Stromal cell of bone marrow (primary cell): Measurements from ENCODE around the gene NT5C3B.
"Not testable (repeated sequence)": the region's sequence is repeated elsewhere in the genome, so short reads cannot be mapped to it uniquely, and the experiment has no call there.

Source experiments
- DNase-seq: peaks from one replicate; pipeline ENCODE4 v3.0.0-alpha.2; 2012; ENCODE audit warnings: low read depth

Gene NT5C3B

DNA sequence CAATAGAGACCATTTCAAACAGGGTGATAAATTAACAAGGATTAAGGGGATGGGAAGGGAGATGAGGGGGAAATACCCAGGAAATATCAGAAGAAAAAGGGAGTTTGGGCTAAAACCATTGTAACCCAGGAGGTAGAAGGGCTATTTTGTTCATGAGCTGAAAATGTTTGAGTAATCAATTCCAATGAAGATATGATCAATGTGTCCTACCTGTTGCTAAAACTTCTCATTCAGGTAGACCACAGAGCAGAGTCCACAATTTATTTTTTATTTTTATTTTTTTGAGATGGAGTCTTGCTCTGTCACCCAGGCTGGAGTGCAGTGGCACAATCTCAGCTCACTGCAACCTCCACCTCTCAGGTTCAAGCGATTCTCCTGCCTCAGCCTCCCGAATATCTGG lies 3.4 kb upstream of the NT5C3B start:
- DNase-seq, result not testable (repeated sequence)

DNA sequence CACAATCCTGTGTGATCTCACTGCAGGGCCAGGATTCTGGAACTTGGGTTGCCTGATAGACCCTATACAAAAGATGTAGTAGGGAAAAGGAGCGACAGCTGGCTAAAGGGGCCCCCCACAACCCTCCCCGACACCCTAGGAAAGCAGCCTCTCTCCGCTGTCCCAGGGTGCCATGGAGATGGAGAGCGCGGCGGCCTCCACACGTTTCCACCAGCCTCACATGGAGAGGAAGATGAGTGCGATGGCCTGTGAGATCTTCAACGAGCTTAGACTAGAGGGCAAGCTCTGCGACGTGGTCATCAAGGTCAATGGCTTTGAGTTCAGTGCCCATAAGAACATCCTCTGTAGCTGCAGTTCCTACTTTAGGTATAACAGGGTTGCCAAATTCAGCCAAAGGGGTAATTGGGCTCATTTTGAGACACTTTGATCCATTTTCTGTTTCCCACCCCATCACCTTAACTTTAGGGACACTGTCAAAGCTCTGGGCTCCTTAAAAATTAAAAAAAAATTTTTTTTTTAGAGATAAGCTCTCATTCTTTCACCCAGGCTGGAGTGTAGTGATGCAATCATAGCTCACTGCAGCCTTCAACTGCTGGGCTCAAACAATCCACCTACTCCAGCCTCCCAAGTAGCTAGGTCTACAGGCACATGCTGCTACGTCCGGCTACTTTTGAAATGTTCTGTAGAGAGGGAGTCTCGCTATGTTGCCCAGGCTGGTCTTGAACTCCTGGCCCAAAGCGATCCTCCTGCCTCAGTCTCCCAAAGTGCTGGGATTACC lies 1.9 kb upstream of the NT5C3B start, which contains the start of gene KLHL10:
TSS of gene KLHL10 (plus strand) at position 65 of the 778 bp plus-strand sequence. CDS start at position 173, 108 bp downstream.
- no peak for DNase-seq

DNA sequence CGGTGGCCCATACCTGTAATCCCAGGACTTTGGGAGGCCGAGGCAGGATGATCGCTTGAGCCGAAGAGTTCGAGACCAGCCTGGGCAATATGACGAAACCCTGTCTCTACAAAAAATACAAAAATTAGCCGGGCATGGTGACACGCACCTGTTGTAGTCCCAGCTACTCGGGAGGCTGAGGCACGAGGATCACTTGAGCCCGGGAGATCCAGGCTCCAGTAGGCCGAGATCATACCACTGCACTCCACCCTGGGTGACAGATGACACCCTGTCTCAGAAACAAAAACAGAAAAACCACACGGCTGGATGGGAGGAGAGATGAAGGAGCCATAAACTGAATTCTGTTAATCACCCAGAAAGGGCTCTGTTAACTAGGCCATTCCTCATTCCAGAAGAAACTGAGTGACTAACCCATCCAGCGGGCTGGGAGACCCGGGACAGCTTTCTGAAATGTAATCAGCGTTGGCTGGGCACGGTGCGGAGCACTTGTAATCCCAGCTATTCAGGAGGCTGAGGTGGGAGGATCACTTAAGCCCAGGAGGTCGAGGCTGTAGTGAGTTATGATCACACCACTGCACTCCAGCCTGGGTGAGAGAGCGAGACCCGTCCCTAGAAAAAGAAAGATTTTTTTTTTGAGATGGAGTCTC lies 641 bp upstream of the NT5C3B start:
- DNase-seq, result no peak

DNA sequence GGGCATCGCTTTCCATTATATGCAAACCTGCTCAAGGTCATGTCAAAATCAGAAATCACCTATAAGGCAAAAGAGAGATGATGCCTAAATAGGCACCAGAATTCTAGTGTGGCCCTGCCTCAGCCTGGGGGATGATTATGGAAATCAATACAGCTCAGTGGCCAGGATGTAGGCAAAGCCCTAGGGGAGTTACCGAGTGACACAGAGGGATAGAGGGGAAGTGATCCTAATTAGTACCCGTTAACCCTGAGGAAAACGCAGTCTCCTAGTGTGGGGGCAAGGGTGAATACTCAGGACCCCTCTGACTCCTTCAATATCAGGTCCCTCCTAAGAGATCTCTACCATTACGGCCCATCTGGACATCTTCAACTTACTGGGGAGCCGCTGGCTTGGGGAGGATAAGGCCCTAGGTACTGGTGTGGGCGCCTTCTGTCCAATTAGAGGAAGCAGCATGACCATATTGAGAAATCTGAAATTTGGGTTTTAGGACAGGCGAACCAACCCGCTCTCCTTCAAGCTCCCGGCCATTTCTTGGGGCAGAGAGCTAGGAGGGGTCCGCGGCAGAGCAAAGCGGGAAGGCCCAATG lies 725 bp downstream of the NT5C3B start:
- DNase-seq, result no peak

DNA sequence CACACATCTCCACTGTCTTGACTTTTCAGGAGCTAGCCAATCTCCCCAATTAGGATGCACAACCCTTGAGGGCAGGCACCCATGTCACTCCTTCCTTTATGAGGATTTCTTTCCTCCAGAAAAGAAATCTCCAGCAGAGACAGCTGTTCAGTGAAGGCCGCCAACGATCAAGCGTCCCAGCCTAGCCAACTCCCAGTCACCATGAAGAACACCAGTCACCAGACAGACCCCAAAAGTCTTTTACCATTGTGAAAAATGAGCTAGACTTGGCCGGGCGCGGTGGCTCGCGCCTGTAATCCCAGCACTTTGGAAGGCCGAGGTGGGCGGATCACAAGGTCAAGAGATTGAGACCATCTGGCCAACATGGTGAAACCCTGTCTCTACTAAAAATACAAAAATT lies 6.1 kb downstream of the NT5C3B start:
- DNase-seq, result not testable (repeated sequence)

DNA sequence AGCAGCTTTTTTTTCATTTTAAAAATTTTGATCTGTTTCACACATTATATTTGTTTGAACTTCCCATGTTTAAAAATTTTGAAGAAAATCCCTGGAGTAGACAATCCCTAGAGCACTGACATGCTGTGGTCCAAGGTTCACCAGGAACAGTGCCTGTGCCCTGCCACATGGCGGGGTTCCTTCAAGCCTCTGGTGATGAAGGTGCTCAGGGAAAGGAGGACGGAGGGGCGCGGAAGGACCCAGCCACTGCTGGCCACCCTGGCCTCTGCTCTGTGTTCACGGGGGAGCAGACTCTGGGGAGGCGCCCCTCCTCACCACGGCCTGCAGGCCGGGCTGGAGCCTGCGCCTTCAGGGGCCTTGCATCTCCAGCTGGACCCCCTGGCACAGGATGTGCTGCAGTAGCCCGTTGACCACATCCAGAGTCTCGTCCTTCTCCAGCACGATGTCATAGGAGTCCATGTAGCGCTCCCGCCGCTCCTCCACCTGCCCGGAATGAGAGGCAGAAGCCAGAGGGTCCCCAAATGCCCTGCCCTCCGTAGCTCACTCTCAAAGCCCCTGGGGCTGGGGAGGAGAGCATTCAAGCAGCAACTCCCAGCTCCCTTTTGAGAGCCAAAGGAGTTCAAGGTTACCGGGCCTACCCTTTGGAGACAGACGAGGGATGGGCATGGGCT lies 10.7 kb downstream of the NT5C3B start:
- DNase-seq, result no peak

DNA sequence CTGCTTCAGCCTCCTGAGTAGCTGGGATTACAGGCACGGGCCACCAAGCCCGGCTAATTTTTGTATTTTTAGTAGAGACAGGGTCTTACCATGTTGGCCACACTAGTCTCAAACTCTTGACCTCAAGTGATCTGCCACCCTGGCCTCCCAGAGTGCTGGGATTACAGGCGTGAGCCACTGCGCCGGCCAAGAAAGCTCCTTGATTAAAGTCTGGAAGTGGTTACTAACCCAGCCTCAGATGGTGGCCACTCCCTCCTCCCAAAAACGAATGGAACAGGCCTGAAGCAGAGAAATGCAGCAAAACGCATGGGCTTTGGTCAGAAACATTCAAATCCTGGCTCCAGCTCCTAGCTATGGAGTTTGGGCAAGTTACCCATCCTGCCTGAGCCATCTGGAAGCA lies 11.9 kb downstream of the NT5C3B start:
- DNase-seq, result no peak

DNA sequence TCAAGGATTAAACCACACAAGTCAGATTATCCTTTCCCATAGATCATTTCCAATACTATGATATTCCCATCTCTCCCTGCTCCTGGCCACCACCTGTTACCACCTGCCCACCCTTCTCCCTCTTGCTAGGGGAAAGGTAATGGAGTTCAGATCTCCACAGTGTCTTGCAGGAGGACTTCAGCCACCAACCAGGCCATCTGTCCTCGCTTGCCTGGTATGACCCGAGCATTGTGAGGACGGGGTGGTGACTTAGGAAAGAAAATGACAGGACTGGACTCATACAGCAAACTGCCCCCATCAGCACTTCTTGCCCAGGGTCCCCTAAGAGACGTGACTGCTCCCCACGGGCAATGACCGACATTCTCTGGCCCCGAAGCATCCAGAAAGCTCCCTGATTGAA lies 12.5 kb downstream of the NT5C3B start:
- DNase-seq, result no peak

DNA sequence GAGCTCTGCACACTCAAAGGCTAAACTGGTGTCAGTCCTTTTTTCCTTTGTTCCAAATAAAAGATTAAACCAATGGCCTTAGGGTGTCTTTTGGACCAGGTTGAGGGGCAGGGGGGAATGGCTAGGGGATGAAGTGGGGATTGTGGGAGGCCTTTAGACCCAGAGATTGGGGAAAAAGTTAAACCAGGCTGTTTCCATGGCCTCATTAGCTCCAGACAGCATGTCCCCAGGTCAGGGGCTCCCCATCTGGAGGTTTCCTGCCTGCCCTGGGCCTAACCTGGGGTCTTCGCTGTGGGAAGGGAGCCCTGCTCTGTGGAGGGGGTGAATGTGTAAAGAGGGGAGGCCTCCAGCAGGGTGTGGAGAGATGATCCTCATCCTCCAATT lies 12.9 kb downstream of the NT5C3B start:
- DNase-seq, result no peak

DNA sequence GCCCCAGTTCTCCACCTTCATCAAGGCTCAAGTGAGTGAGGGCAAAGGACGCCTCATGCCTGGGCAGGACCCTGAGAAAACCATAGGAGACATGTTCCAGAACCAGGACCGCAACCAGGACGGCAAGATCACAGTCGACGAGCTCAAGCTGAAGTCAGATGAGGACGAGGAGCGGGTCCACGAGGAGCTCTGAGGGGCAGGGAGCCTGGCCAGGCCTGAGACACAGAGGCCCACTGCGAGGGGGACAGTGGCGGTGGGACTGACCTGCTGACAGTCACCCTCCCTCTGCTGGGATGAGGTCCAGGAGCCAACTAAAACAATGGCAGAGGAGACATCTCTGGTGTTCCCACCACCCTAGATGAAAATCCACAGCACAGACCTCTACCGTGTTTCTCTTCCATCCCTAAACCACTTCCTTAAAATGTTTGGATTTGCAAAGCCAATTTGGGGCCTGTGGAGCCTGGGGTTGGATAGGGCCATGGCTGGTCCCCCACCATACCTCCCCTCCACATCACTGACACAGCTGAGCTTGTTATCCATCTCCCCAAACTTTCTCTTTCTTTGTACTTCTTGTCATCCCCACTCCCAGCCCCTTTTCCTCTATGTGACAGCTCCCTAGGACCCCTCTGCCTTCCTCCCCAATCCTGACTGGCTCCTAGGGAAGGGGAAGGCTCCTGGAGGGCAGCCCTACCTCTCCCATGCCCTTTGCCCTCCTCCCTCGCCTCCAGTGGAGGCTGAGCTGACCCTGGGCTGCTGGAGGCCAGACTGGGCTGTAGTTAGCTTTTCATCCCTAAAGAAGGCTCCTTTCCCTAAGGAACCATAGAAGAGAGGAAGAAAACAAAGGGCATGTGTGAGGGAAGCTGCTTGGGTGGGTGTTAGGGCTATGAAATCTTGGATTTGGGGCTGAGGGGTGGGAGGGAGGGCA lies 13.6 kb downstream of the NT5C3B start:
- DNase-seq, result no peak

DNA sequence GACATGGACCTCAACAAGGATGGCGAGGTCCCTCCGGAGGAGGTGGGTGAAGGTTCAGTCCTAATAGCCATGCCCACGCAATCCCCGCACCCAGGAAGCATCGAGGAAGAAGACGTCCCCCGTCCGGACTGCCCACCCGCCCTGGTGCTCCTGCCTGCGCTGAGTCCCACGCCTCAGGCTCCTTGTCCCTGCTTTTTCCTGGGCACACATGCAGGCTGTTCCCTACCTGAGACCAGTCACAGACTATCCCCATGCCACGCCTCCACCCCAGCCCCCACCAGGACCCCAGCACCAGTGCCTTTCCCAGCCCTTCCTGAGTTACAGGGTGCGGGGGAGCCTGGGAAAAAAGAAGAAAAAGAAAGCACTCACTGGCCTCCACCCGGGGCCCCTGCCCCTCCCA lies 14.3 kb downstream of the NT5C3B start:
- no peak for DNase-seq

DNA sequence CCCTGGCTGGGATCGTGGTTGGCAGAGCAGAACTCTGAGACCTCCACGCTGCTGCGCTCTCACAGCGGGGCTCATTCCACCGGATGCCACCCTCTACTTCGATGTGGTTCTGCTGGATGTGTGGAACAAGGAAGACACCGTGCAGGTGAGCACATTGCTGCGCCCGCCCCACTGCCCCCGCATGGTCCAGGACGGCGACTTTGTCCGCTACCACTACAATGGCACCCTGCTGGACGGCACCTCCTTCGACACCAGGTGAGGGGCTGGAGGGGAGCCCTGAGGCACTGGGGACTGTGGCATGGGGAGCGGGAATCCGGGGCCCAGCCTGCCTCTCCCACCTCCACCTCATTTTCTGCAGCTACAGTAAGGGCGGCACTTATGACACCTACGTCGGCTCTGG lies 18.0 kb downstream of the NT5C3B start:
- no peak for DNase-seq

DNA sequence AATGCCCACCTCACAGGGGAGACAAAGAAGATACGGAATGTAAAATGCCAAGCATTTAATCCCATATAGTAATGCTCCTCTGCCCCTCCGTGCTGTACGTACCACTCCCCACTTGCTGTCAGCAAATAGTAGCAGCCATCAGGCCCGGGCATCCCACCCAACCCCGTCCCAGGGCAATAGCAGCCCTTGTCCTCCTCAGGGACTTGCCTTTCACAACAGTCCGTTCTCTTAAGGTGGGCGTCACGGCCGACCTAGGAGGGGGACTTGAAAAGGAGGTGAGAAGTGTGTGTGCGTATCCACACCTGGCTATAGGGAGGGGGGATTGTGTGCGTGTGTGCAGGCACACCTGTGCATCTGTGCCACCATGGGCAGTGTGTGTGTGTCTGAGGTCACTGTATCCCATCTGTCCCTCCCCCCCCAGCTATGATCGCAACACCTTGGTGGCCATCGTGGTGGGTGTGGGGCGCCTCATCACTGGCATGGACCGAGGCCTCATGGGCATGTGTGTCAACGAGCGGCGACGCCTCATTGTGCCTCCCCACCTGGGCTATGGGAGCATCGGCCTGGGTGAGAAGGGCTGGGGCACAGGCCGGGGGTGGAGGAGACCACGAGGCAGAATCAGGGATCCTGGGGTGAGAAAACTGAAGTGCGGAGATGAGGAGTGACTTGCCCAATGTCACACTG lies 19.3 kb downstream of the NT5C3B start:
- DNase-seq, result no peak

DNA sequence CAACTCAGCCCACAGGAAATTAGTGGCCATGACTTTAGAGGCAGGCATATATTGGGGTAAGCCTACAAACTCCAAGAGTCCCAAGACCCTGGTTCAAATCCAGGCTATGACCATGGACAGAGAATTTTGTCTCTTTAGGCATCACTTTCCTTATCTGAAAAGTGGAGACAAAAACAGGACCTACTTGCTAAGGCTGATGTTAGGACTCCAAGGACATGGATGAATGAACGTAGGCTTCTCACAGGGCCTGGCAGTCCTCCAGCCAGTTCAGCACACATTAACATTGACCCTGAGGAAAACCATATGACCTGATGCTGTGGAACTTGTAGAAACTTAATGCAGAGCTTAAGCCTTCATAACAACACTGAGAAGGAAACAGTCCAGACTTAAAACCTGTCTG lies 21.8 kb downstream of the NT5C3B start:
- no peak for DNase-seq

DNA sequence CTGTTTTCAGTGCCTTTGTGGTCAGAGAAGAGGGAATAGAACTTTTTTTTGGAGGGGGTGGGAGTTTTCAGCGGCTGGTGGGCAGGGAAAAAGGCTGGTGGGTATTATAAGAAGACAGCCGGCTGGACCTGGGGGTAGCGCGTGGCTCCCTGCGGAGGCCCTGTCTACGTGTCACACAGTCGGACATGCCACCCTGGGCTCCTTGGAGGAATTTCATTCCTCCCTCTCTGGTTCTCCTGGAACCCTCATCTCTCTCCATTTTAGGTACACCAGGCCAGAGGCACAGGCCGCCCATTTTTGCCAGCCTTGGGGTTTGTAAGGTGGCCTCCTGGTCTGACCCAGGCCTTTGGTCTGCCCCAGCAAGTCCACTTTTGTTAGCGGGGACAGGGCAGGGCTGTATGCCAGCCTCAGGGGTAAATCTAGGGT lies 22.3 kb downstream of the NT5C3B start:
- DNase-seq, result no peak

DNA sequence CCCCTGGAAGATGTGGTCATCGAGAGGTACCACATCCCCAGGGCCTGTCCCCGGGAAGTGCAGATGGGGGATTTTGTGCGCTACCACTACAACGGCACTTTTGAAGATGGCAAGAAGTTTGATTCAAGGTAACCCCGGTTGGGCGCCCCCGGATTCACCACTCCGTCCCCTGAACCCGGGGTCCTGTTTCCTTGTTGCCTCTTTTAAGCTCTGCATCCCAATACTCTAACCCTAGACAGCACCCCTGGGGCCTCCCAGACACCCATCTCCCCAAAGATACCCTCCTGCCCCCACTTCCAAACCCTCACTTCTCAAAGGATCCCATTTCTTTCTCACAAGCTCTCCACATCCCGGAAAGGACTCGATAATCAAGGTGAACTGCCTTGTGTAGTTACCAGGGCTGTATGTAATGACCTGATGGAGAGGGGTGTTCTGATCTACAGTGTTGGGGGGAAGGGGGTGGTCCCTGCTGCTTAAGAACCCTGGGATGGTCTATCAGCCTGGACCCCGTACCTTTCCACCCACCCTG lies 22.8 kb downstream of the NT5C3B start:
- no peak for DNase-seq

DNA sequence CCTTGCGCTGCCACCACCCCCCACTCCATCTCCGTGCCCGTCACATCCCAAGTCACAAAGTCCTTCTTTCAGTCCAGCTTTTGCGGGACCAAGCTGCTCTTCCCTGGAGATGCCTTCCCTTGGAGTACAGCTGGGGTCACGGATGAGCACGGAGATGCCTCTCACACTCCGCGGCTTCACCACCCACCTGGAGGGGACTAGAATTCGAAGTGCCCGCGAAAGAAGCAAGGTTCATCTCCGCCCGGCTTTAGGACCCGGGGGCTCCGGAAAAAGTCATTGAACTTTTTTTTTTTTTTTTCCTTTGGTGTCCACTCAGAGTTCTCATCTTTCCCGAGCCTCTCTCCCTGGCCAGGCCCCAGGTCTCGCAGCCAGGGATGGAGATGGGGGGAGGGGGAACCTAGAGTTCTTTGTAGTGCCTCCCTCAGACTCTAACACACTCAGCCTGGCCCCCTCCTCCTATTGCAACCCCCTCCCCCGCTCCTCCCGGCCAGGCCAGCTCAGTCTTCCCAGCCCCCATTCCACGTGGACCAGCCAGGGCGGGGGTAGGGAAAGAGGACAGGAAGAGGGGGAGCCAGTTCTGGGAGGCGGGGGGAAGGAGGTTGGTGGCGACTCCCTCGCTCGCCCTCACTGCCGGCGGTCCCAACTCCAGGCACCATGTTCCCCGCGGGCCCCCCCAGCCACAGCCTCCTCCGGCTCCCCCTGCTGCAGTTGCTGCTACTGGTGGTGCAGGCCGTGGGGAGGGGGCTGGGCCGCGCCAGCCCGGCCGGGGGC lies 23.5 kb downstream of the NT5C3B start, which contains the start of gene FKBP10:
TSS of gene FKBP10 (plus strand) at position 624 of the 771 bp plus-strand sequence. CDS start at position 655, 31 bp downstream.
- DNase-seq, result peak; percentile 83

DNA sequence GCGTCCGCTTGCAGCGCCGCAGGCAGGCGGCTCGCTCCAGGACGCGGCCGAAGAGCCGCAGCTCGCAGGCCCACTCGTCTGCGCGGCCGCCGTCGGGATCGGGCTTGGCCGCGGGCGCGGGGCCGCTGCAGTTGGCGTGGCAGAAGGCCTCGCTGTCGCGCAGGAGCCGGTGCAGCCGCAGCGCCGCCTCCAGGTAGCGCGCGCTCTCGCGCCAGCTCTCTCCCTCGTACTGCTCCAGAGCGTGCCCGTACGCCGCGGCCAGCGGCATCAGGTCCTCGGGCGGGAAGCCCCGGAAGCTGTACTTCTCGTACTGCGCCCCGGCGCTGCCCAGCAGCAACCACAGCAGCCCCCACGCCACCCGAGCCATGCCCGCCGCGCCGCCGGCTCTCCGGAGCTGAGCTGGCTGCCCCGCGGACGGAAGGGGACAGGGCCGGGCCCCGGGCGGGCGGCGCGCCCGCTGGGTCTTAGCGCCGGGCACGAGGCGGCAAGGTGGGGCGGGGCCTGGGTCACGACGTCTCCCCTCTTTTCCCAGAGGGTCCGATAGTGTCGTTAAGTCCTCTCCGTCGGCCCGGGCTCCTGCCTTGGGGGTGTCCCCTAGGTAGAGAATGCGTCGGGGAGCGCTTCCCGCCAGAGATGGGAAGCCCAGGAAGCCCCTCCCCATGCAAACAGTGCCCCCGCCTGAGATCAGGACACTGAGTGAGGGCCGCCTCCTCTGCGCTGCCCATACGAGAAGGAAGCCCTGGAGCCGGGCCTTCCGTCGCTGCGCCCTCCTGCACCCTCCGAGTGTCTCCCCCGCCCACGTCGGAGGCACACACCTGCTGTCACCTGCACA lies 24.3 kb downstream of the NT5C3B start, which contains the start of gene P3H4:
TSS of gene P3H4 (minus strand) at position 401 of the 832 bp plus-strand sequence. CDS start at position 367, 34 bp downstream.
- peak; percentile 63 for DNase-seq
